Measurements from ENCODE around the gene SHLD1. TPM values are rescaled to one million over a fixed set of nuclear protein-coding genes. Genes with fewer than 3 reads are reported as not detected.

SHLD1 gene
- total RNA-seq, 1 donor from 2014 or later: 5.7 TPM

GRCh38 chr20:5845681-5846615 is 95.7 kb downstream of the SHLD1 start:
- Histone ChIP-seq H3K27ac (replicated peaks) (no peak overlapping the region), H3K36me3 (no peaks in the 10 kb centered on the region), H3K4me1 (peaks cover 23% of the 10 kb centered on the region), H3K9me3 (replicated peaks) (no peaks in the 10 kb centered on the region), H3K27me3 (ENCODE audit: low read depth) (no peaks in the 10 kb centered on the region), H3K4me3 (peak overlapping the region; percentile 10)
- DNase-seq: no peak
- no peak for TF ChIP-seq CTCF (IDR thresholded peaks at IDR 0.05; ENCODE audit: borderline replicate concordance)
- intact Hi-C loops (cut with micrococcal nuclease): no loop called here

GRCh38 chr20:5848711-5849505 is 98.7 kb downstream of the SHLD1 start:
- Histone ChIP-seq H3K9me3 (replicated peaks) (no peaks in the 10 kb centered on the region), H3K4me1 (peaks cover 23% of the 10 kb centered on the region), H3K36me3 (no peaks in the 10 kb centered on the region), H3K4me3 (no peak overlapping the region), H3K27me3 (ENCODE audit: low read depth) (no peaks in the 10 kb centered on the region), H3K27ac (replicated peaks) (peak overlapping the region; percentile 47)
- no peak for DNase-seq
- TF ChIP-seq CTCF (IDR thresholded peaks at IDR 0.05; ENCODE audit: borderline replicate concordance): no peak
- intact Hi-C loops (cut with micrococcal nuclease): no loop called here

- no peaks in the 10 kb centered on the region for H3K9me3 ChIP-seq (replicated peaks)
- peaks cover 2% of the 10 kb centered on the region for H3K4me1 ChIP-seq
- no peak for TF ChIP-seq CTCF (IDR thresholded peaks at IDR 0.05; ENCODE audit: borderline replicate concordance)
Observed at GRCh38 chr20:5855939-5856338, 105.7 kb downstream of the SHLD1 start.

GRCh38 chr20:5859608-5860007 is 109.4 kb downstream of the SHLD1 start:
- TF ChIP-seq CTCF (IDR thresholded peaks at IDR 0.05; ENCODE audit: borderline replicate concordance): no peak
- Histone ChIP-seq H3K27me3 (ENCODE audit: low read depth) (no peaks in the 10 kb centered on the region), H3K4me3 (no peak overlapping the region), H3K27ac (replicated peaks) (no peak overlapping the region), H3K36me3 (no peaks in the 10 kb centered on the region), H3K9me3 (replicated peaks) (no peaks in the 10 kb centered on the region), H3K4me1 (peaks cover 38% of the 10 kb centered on the region)
- intact Hi-C loops (cut with micrococcal nuclease): no loop called here
- DNase-seq: no peak

More at GRCh38 chr20:5855939-5856338, 105.7 kb downstream of the SHLD1 start:
- no peak overlapping the region for H3K27ac ChIP-seq (replicated peaks)
- intact Hi-C loops (cut with micrococcal nuclease): no loop called here
- H3K36me3 ChIP-seq: no peaks in the 10 kb centered on the region
- DNase-seq: no peak
- no peak overlapping the region for H3K4me3 ChIP-seq
- no peaks in the 10 kb centered on the region for H3K27me3 ChIP-seq (ENCODE audit: low read depth)

- intact Hi-C loops (cut with micrococcal nuclease): no loop called here
- peak overlapping the region; percentile 77 for H3K27ac ChIP-seq (replicated peaks)
Observed at GRCh38 chr20:5862703-5863039, 112.5 kb downstream of the SHLD1 start.

More at GRCh38 chr20:5862703-5863039, 112.5 kb downstream of the SHLD1 start:
- no peaks in the 10 kb centered on the region for H3K36me3 ChIP-seq
- DNase-seq: no peak
- H3K9me3 ChIP-seq (replicated peaks): no peaks in the 10 kb centered on the region
- no peak overlapping the region for H3K4me3 ChIP-seq
- H3K27me3 ChIP-seq (ENCODE audit: low read depth): no peaks in the 10 kb centered on the region
- TF ChIP-seq CTCF (IDR thresholded peaks at IDR 0.05; ENCODE audit: borderline replicate concordance): no peak
- peaks cover 46% of the 10 kb centered on the region for H3K4me1 ChIP-seq

All from left ventricle myocardium inferior (tissue), 1 donor.